H1 (cell line): ENCODE data around the gene SUCLG2. TPM values are rescaled to one million over a fixed set of nuclear protein-coding genes. Genes with fewer than 3 reads are reported as not detected.

Source experiments
- CTCF ChIA-PET: fragments of 300-600 bp; sonication (Branson Sonifier 250); formaldehyde crosslinking; loops from one replicate; lab custom pipeline; 2021; ENCODE audit not compliant: partially characterized antibody; lab: Charles Lee
- POLR2A ChIA-PET: fragments of 300-600 bp; sonication (Branson Sonifier 250); formaldehyde crosslinking; loops from one replicate; lab custom pipeline; 2021; ENCODE audit warnings: inconsistent platforms; ENCODE audit not compliant: partially characterized antibody; lab: Charles Lee
- DNase-seq, 2 experiments: peaks; one replicate each; pipeline versions ENCODE4 v3.0.0 to v3.0.0-alpha.2; 2010 to 2022; ENCODE audit warnings: low spot score in 2 of 2, low read depth in 1 of 2, mixed read lengths in 1 of 2
- FAIRE-seq: peaks from 2 replicates; lab custom pipeline; 2011; peaks lifted over from hg19 to GRCh38; lab: Jason Lieb, UNC
- H2AFZ ChIP-seq: 2 replicates; pipeline ENCODE4 v1.8.1; 2012; ENCODE audit warnings: low read length, inconsistent platforms
- H2AK5ac ChIP-seq: 2 replicates; pipeline ENCODE4 v1.6.1; 2013; ENCODE audit warnings: low read depth, low read length
- H2BK120ac ChIP-seq: replicated peaks from 2 replicates; pipeline ENCODE3; 2013; ENCODE audit warnings: low read depth, low read length, inconsistent platforms
- H2BK12ac ChIP-seq: 2 replicates; pipeline ENCODE4 v1.6.1; 2013; ENCODE audit warnings: low read depth, low read length
- H2BK15ac ChIP-seq: 2 replicates; pipeline ENCODE4 v1.6.1; 2013; ENCODE audit warnings: low read length
- H2BK20ac ChIP-seq: 2 replicates; pipeline ENCODE4 v1.6.1; 2013; ENCODE audit warnings: low read length
- H2BK5ac ChIP-seq: 2 replicates; pipeline ENCODE4 v1.6.1; 2013; ENCODE audit warnings: low read depth, low read length
- H3K14ac ChIP-seq: 2 replicates; pipeline ENCODE4 v1.6.1; 2013; ENCODE audit warnings: inconsistent platforms; ENCODE audit not compliant: insufficient read length
- H3K18ac ChIP-seq: 2 replicates; pipeline ENCODE4 v1.6.1; 2013; ENCODE audit warnings: low read length; ENCODE audit errors: extremely low read depth
- H3K23ac ChIP-seq: 2 replicates; pipeline ENCODE4 v1.6.1; 2013; ENCODE audit warnings: inconsistent platforms; ENCODE audit not compliant: insufficient read length
- H3K23me2 ChIP-seq: 2 replicates; pipeline ENCODE4 v1.6.1; 2013; ENCODE audit warnings: low read depth, low read length
- H3K27ac ChIP-seq: 2 replicates; pipeline ENCODE4 v1.6.1; 2011; ENCODE audit warnings: low read depth, low read length, inconsistent platforms
- H3K27me3 ChIP-seq, 4 experiments: replicated peaks in 1 of 4; 1 replicate in 1 of 4; 2 replicates in 3 of 4; pipeline versions ENCODE4 v1.6.1 to v1.8.1; 2011 to 2013; ENCODE audit warnings: low read length in 3 of 4, mild to moderate bottlenecking in 3 of 4, inconsistent platforms in 2 of 4, mixed read lengths in 2 of 4, moderate library complexity in 1 of 4; ENCODE audit not compliant: control insufficient read depth in 3 of 4, insufficient read depth in 3 of 4; ENCODE audit errors: extremely low read depth in 1 of 4
- H3K36me3 ChIP-seq, 4 experiments: 2 replicates each; pipeline versions ENCODE4 v1.6.1 to v1.8.1; 2011 to 2013; ENCODE audit warnings: mild to moderate bottlenecking in 4 of 4, low read length in 3 of 4, moderate library complexity in 2 of 4, control low read depth in 1 of 4, inconsistent platforms in 1 of 4; ENCODE audit not compliant: insufficient read depth in 4 of 4, control insufficient read depth in 2 of 4
- H3K4ac ChIP-seq: replicated peaks from 2 replicates; pipeline ENCODE3; 2013; ENCODE audit warnings: low read length, low read depth, mixed read lengths, inconsistent platforms; ENCODE audit not compliant: insufficient read length
- H3K4me1 ChIP-seq, 4 experiments: replicated peaks in 1 of 4; 1 replicate in 1 of 4; 2 replicates in 3 of 4; pipeline versions ENCODE4 v1.6.1 to v1.8.1; 2011 to 2013; ENCODE audit warnings: low read length in 3 of 4, inconsistent platforms in 2 of 4, mixed read lengths in 1 of 4; ENCODE audit not compliant: insufficient read depth in 4 of 4, control insufficient read depth in 3 of 4
- H3K4me2 ChIP-seq, 2 experiments: 2 replicates each; pipeline versions ENCODE4 v1.6.1 to v1.8.1; 2011 to 2013; ENCODE audit warnings: low read depth in 2 of 2, low read length in 2 of 2, control low read depth in 1 of 2, inconsistent platforms in 1 of 2, mild to moderate bottlenecking in 1 of 2; ENCODE audit not compliant: insufficient read depth in 1 of 2
- H3K4me3 ChIP-seq, 4 experiments: fragments of 200-600, 300-600 bp in 1 of 4; sonication (generic), shearing (Covaris generic), sonication (Bioruptor Twin) in 1 of 4; 2 replicates each; pipeline versions ENCODE4 v1.5.1 to v1.8.1; 2011 to 2016; ENCODE audit warnings: low read length in 4 of 4, low read depth in 3 of 4, control low read depth in 2 of 4, inconsistent platforms in 2 of 4, mild to moderate bottlenecking in 2 of 4, mixed read lengths in 1 of 4, moderate library complexity in 1 of 4; ENCODE audit not compliant: insufficient read depth in 2 of 4; ENCODE audit errors: extremely low read depth in 1 of 4
- H3K56ac ChIP-seq: replicated peaks from 2 replicates; pipeline ENCODE3; 2013; ENCODE audit warnings: low read depth, mild to moderate bottlenecking, mixed read lengths, low read length, inconsistent platforms; ENCODE audit not compliant: insufficient read length
- H3K79me1 ChIP-seq: 2 replicates; pipeline ENCODE4 v1.6.1; 2013; ENCODE audit warnings: low read depth, low read length, control low read depth
- H3K79me2 ChIP-seq, 2 experiments: 2 replicates each; pipeline versions ENCODE4 v1.6.1 to v1.8.1; 2012 to 2013; ENCODE audit warnings: low read length in 2 of 2, mild to moderate bottlenecking in 2 of 2, inconsistent platforms in 1 of 2; ENCODE audit not compliant: insufficient read depth in 2 of 2, control insufficient read depth in 1 of 2
- H3K9ac ChIP-seq, 4 experiments: replicated peaks in 1 of 4; 1 replicate in 1 of 4; 2 replicates in 3 of 4; pipeline versions ENCODE4 v1.6.1 to v1.8.1; 2011 to 2013; ENCODE audit warnings: low read depth in 3 of 4, low read length in 3 of 4, control low read depth in 2 of 4, mild to moderate bottlenecking in 2 of 4, moderate library complexity in 2 of 4, inconsistent platforms in 1 of 4; ENCODE audit errors: extremely low read depth in 1 of 4
- H3K9me3 ChIP-seq, 2 experiments: 2 replicates each; pipeline versions ENCODE4 v1.6.1 to v1.8.1; 2012 to 2013; ENCODE audit warnings: mild to moderate bottlenecking in 2 of 2, moderate library complexity in 2 of 2, control low read depth in 1 of 2, inconsistent platforms in 1 of 2, low read depth in 1 of 2, low read length in 1 of 2, mixed read lengths in 1 of 2; ENCODE audit not compliant: insufficient read depth in 2 of 2
- H4K20me1 ChIP-seq, 2 experiments: replicated peaks in 1 of 2; 2 replicates each; pipeline versions ENCODE3 to v1.8.1; 2011 to 2013; ENCODE audit warnings: inconsistent platforms in 2 of 2, low read length in 2 of 2, mild to moderate bottlenecking in 1 of 2; ENCODE audit not compliant: insufficient read depth in 2 of 2, control insufficient read depth in 1 of 2
- H4K5ac ChIP-seq: 2 replicates; pipeline ENCODE4 v1.6.1; 2013; ENCODE audit warnings: low read length, low read depth, mixed read lengths, inconsistent platforms; ENCODE audit not compliant: insufficient read length
- H4K8ac ChIP-seq: 2 replicates; pipeline ENCODE4 v1.8.0; 2013; ENCODE audit warnings: mild to moderate bottlenecking, moderate library complexity, low read length, inconsistent platforms; ENCODE audit not compliant: insufficient read depth; ENCODE audit errors: extremely low read depth
- H4K91ac ChIP-seq: replicated peaks from 2 replicates; pipeline ENCODE3; 2013; ENCODE audit warnings: low read length, mixed read lengths, inconsistent platforms; ENCODE audit not compliant: insufficient read length
- CBX8 ChIP-seq: fragments of 300-800, 300-1000 bp; sonication (generic); IDR thresholded peaks from 2 replicates; pipeline ENCODE4 v1.7.1; 2016; ENCODE audit warnings: low read depth, low read length, borderline replicate concordance
- CEBPB ChIP-seq: IDR thresholded peaks from 2 replicates; pipeline ENCODE4 v1.6.1; 2012; ENCODE audit warnings: low read depth, low read length
- KDM1A ChIP-seq: fragments of 200-600, 300-600 bp; sonication (generic); IDR thresholded peaks from 2 replicates; pipeline ENCODE4 v1.7.1; 2016; ENCODE audit warnings: mild to moderate bottlenecking, low read length, borderline replicate concordance
- POU5F1 ChIP-seq: IDR thresholded peaks from 2 replicates; pipeline ENCODE4 v1.6.1; 2011; ENCODE audit warnings: low read depth, mild to moderate bottlenecking, low read length, moderate library complexity
- RFX5 ChIP-seq: IDR thresholded peaks from 2 replicates; pipeline ENCODE4 v1.6.1; 2011; ENCODE audit warnings: low read depth, low read length, improper control_type of control experiment, borderline replicate concordance
- SAP30 ChIP-seq: fragments of 300-600 bp; sonication (generic); IDR thresholded peaks from 2 replicates; pipeline ENCODE4 v1.7.1; 2012; ENCODE audit warnings: low read length, moderate library complexity, mild to moderate bottlenecking, inconsistent platforms; ENCODE audit not compliant: insufficient read depth, insufficient replicate concordance
- SIRT6 ChIP-seq: IDR thresholded peaks from one replicate; pipeline ENCODE4 v1.7.1; 2012; ENCODE audit warnings: low read length, inconsistent platforms
- SIX5 ChIP-seq: IDR thresholded peaks from 2 replicates; pipeline ENCODE4 v1.6.1; 2011; ENCODE audit warnings: mild to moderate bottlenecking, low read depth, low read length
- TBP ChIP-seq: IDR thresholded peaks from 2 replicates; pipeline ENCODE4 v1.6.1; 2011; ENCODE audit warnings: low read depth, low read length, improper control_type of control experiment
- YY1 ChIP-seq: IDR thresholded peaks from 2 replicates; pipeline ENCODE4 v1.6.1; 2011; ENCODE audit warnings: low read depth, mild to moderate bottlenecking, low read length
- WGBS, 2 experiments: shearing (Covaris generic) in 1 of 2; methylation state at CpG; one replicate each; pipeline versions ENCODE4 v1.1.6 to v1.1.7; 2013 to 2015; ENCODE audit warnings: low lambda C conversion rate in 2 of 2, mixed read lengths in 2 of 2, inconsistent platforms in 1 of 2, low coverage in 1 of 2, missing lambda C conversion rate in 1 of 2; ENCODE audit not compliant: insufficient replicate concordance in 2 of 2, insufficient coverage in 1 of 2, insufficient read length in 1 of 2; ENCODE audit errors: extremely low coverage in 1 of 2, missing lambda C conversion rate in 1 of 2; 5-methylcytosine and 5-hydroxymethylcytosine counted together
- polyA plus RNA-seq, 7 experiments: library from polyadenylated mRNA; depleted of rRNA in 3 of 7; stranded (reverse) in 5 of 7; unstranded in 2 of 7; fragments of >200 nt in 5 of 7; fragments of 200-250 nt in 2 of 7; gene quantifications; 1 replicate in 5 of 7; 2 replicates in 1 of 7; 4 replicates in 1 of 7; pipeline versions ENCODE4 v1.2.1 to v1.2.3, GENCODE V29; 2011 to 2013; ENCODE audit warnings: missing spikeins in 2 of 7, mixed read lengths in 2 of 7
- total RNA-seq: library from RNA; stranded (reverse); fragmentation: NEBNext Ultra II Directional; extraction: Animal tissue kit (Norgen Biotek cat#: 25700); gene quantifications from 2 replicates; pipeline ENCODE4 v1.2.1, GENCODE V29; 2021
- TF ChIP-seq, protein P1 (sequence below): IDR thresholded peaks from 2 replicates; pipeline ENCODE4 v1.6.1; 2012; ENCODE audit warnings: low read length, inconsistent platforms
- TF ChIP-seq, protein P2 (sequence below): IDR thresholded peaks from 2 replicates; pipeline ENCODE4 v1.6.1; 2012; ENCODE audit warnings: inconsistent platforms

The SUCLG2 gene
- total and polyA plus RNA-seq, 2 of the 8 experiments (the other 6 are each of a cell fraction or from before 2014, with no cell fraction given) = 12.9 to 46.2 TPM

DNA sequence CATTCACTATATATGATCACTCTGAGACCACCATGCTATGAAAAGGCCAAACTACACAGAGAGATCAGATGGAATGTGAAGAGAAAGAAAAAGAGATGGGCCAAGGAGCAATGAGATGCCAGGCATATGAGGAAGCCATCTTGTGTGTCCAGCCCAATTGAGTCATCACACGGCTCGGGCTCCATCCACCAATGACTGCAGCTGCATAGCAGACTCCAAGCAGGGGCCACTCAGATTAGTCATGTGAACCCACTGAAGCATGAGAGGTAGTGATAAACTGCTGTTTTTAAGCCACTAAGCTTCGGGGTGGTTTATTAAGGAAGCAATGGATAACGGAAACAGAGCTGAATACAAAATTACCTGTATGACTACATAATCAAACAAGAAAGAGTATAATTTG lies 185.9 kb downstream of the SUCLG2 start:
- no peak overlapping the region for H2BK5ac ChIP-seq
- DNase-seq (no peak), FAIRE-seq (no peak)
- no peak overlapping the region for H3K23ac ChIP-seq
- 97% methylated on average over 4 of the region's 4 CpGs; no CpG with 5 or more reads in 1 of the 2 experiments for WGBS, 2 experiments
- H3K4me3 ChIP-seq = no peak overlapping the region
- no peaks in the 10 kb centered on the region for H3K36me3 ChIP-seq
- H3K9ac ChIP-seq = no peak overlapping the region
- H2BK12ac ChIP-seq = no peak overlapping the region
- no peak overlapping the region for H4K5ac ChIP-seq
- H2BK15ac ChIP-seq = no peak overlapping the region
- no peaks in the 10 kb centered on the region for H4K20me1 ChIP-seq
- H4K91ac ChIP-seq = no peak overlapping the region
- no peak overlapping the region for H3K14ac ChIP-seq
- ChIA-PET CTCF (interaction anchor here (0.6 to 1.8 kb wide), 4 partner anchors 11 to 1693 kb away, joined by 3 to 8 read pairs (median 3); no protein-coding TSS in a partner anchor), POLR2A (interaction anchor here (0.6 kb wide), 1 partner anchor 1091 kb away, joined by 3 read pairs; no protein-coding TSS in a partner anchor)
- no peak overlapping the region for H3K4ac ChIP-seq
- peaks cover 0 to 1% (median 0%) of the 10 kb centered on the region in 4 experiments; a peak in 1 of 7 replicates for H3K27me3 ChIP-seq
- H3K4me2 ChIP-seq = no peak overlapping the region
- no peak overlapping the region for H2BK120ac ChIP-seq
- no peak overlapping the region for H3K27ac ChIP-seq
- no peak overlapping the region for H2BK20ac ChIP-seq
- no peak overlapping the region for H3K56ac ChIP-seq
- no peaks in the 10 kb centered on the region for H3K4me1 ChIP-seq
- TF ChIP-seq SAP30 (no peak), CBX8 (no peak), POU5F1 (no peak), YY1 (no peak), SIX5 (no peak), RFX5 (no peak), SIRT6 (no peak), KDM1A (no peak), TBP (no peak), CEBPB (no peak)
- TF ChIP-seq, protein P1, sequence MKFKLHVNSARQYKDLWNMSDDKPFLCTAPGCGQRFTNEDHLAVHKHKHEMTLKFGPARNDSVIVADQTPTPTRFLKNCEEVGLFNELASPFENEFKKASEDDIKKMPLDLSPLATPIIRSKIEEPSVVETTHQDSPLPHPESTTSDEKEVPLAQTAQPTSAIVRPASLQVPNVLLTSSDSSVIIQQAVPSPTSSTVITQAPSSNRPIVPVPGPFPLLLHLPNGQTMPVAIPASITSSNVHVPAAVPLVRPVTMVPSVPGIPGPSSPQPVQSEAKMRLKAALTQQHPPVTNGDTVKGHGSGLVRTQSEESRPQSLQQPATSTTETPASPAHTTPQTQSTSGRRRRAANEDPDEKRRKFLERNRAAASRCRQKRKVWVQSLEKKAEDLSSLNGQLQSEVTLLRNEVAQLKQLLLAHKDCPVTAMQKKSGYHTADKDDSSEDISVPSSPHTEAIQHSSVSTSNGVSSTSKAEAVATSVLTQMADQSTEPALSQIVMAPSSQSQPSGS = no peak
- TF ChIP-seq, protein P2, sequence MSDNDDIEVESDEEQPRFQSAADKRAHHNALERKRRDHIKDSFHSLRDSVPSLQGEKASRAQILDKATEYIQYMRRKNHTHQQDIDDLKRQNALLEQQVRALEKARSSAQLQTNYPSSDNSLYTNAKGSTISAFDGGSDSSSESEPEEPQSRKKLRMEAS = no peak
- no peak overlapping the region for H4K8ac ChIP-seq
- no peak overlapping the region for H2AK5ac ChIP-seq
- no peaks in the 10 kb centered on the region for H3K23me2 ChIP-seq
- no peaks in the 10 kb centered on the region for H3K9me3 ChIP-seq
- H3K79me2 ChIP-seq = no peaks in the 10 kb centered on the region
- H3K18ac ChIP-seq = no peak overlapping the region
- no peak overlapping the region for H2AFZ ChIP-seq
- H3K79me1 ChIP-seq = no peaks in the 10 kb centered on the region
